K562 (cell line): Measurements from ENCODE around the gene VGLL4. TPM values are rescaled to one million over a fixed set of nuclear protein-coding genes. Genes with fewer than 3 reads are reported as not detected.

Experiments
- ATAC-seq: fragments of 200-7000 bp; cut with Tn5 transposase; 3 replicates; pipeline ENCODE4 v1.9.1; 2020; ENCODE audit warnings: moderate library complexity
- BruUV-seq: library from RNA; stranded (reverse); fragments of 400-500 nt; replicated peaks from 2 replicates; lab custom pipeline; 2021; lab: Mats Ljungman, UMichigan
- CTCF ChIA-PET: fragments of 300-600 bp; formaldehyde crosslinking; extraction: SDS; loops from one replicate; lab custom pipeline; 2021; ENCODE audit warnings: low intra/inter-chr PET ratio; lab: Yijun Ruan, JAX
- POLR2A ChIA-PET: fragments of 300-600, 350-650 bp; sonication (Branson Sonifier 250); formaldehyde crosslinking; extraction: SDS; loops from one replicate; lab custom pipeline; 2021; ENCODE audit warnings: antibody characterized with exemption, inconsistent platforms; lab: Yijun Ruan, JAX
- DNase-seq, 4 experiments: peaks; one replicate each; pipeline versions ENCODE4 v3.0.0 to v3.0.0-alpha.2; 2011 to 2018; ENCODE audit warnings: low spot score in 3 of 4, mixed read lengths in 3 of 4; ENCODE audit errors: extremely low read depth in 1 of 4
- FAIRE-seq: peaks from 2 replicates; lab custom pipeline; 2011; peaks lifted over from hg19 to GRCh38; lab: Jason Lieb, UNC
- H2AFZ ChIP-seq: 2 replicates; pipeline ENCODE4 v1.6.0; 2011; ENCODE audit warnings: low read depth, low read length, control low read depth, inconsistent platforms
- H3K27ac ChIP-seq: fragments of 200-600 bp; 3 replicates; pipeline ENCODE4 v1.8.0; 2011; ENCODE audit warnings: low read depth, mild to moderate bottlenecking, control low read depth, inconsistent platforms, low read length, moderate library complexity, mixed read lengths; ENCODE audit errors: extremely low read depth
- H3K27me3 ChIP-seq, 2 experiments: fragments of 300-600 bp in 1 of 2; 2 replicates in 1 of 2; 3 replicates in 1 of 2; pipeline versions ENCODE4 v1.6.0 to v1.8.0; 2011; ENCODE audit warnings: inconsistent platforms in 2 of 2, low read length in 2 of 2, mild to moderate bottlenecking in 1 of 2, mixed read lengths in 1 of 2, moderate library complexity in 1 of 2; ENCODE audit not compliant: control insufficient read depth in 2 of 2, insufficient read depth in 2 of 2
- H3K36me3 ChIP-seq: fragments of 300-600 bp; 3 replicates; pipeline ENCODE4 v1.8.0; 2011; ENCODE audit warnings: mild to moderate bottlenecking, low read length, inconsistent platforms; ENCODE audit not compliant: control insufficient read depth, insufficient read depth
- H3K4me1 ChIP-seq, 2 experiments: fragments of 200-600 bp in 1 of 2; replicated peaks in 1 of 2; 2 replicates in 1 of 2; 3 replicates in 1 of 2; pipeline versions ENCODE4 v1.5.1 to v1.8.0; 2011; ENCODE audit warnings: inconsistent platforms in 2 of 2, low read length in 2 of 2, mild to moderate bottlenecking in 1 of 2, mixed read lengths in 1 of 2, moderate library complexity in 1 of 2; ENCODE audit not compliant: control insufficient read depth in 2 of 2, insufficient read depth in 2 of 2
- H3K4me2 ChIP-seq: 2 replicates; pipeline ENCODE4 v1.6.1; 2011; ENCODE audit warnings: low read length, control low read depth, inconsistent platforms, mixed read lengths; ENCODE audit not compliant: insufficient read depth
- H3K4me3 ChIP-seq: fragments of 200-600 bp; sonication (generic), shearing (Covaris generic); 2 replicates; pipeline ENCODE4 v1.5.1; 2016; ENCODE audit warnings: control low read depth, inconsistent platforms
- H3K79me2 ChIP-seq: fragments of 200-600 bp; 3 replicates; pipeline ENCODE4 v1.8.0; 2011; ENCODE audit warnings: low read length, inconsistent platforms; ENCODE audit not compliant: control insufficient read depth, insufficient read depth
- H3K9ac ChIP-seq, 2 experiments: 2 replicates each; pipeline versions ENCODE4 v1.6.0 to v1.6.1; 2011; ENCODE audit warnings: low read depth in 2 of 2, low read length in 2 of 2, control low read depth in 1 of 2, inconsistent platforms in 1 of 2, mild to moderate bottlenecking in 1 of 2, mixed read lengths in 1 of 2; ENCODE audit not compliant: insufficient read depth in 1 of 2
- H3K9me1 ChIP-seq: one replicate; pipeline ENCODE4 v1.6.0; 2011; ENCODE audit warnings: inconsistent platforms, mild to moderate bottlenecking, low read length, moderate library complexity; ENCODE audit not compliant: control insufficient read depth, insufficient read depth
- H3K9me3 ChIP-seq: replicated peaks from 2 replicates; pipeline ENCODE4 v1.5.1; 2011; ENCODE audit warnings: low read depth, low read length, inconsistent platforms; ENCODE audit not compliant: control insufficient read depth, insufficient read depth
- H4K20me1 ChIP-seq: replicated peaks from 2 replicates; pipeline ENCODE4 v1.6.1; 2011; ENCODE audit warnings: low read length, inconsistent platforms, mixed read lengths; ENCODE audit not compliant: control insufficient read depth, insufficient read depth
- HMGXB4 ChIP-seq: sonication (generic); formaldehyde crosslinking; IDR thresholded peaks from 2 replicates; pipeline ENCODE4 v1.8.1; 2023; ENCODE audit warnings: mild to moderate bottlenecking, missing genetic modification reagents
- MAFF ChIP-seq: IDR thresholded peaks from 2 replicates; pipeline ENCODE4 v1.6.1; 2012; ENCODE audit warnings: low read length, improper control_type of control experiment
- NCOA1 ChIP-seq: fragments of 450-650 bp; IDR thresholded peaks from 2 replicates; pipeline ENCODE4 v1.6.1; 2016; ENCODE audit warnings: low read depth
- NFIC ChIP-seq: fragments of 450-650 bp; IDR thresholded peaks from 2 replicates; pipeline ENCODE4 v1.6.1; 2017; ENCODE audit warnings: mild to moderate bottlenecking, inconsistent platforms
- PML ChIP-seq: IDR thresholded peaks from 2 replicates; pipeline ENCODE4 v1.6.1; 2012; ENCODE audit warnings: low read length, inconsistent platforms
- RAD51 ChIP-seq: fragments of 450-650 bp; IDR thresholded peaks from 2 replicates; pipeline ENCODE4 v1.7.1; 2016; ENCODE audit warnings: low read depth, mild to moderate bottlenecking, borderline replicate concordance
- TRIM28 ChIP-seq: fragments of 450-650 bp; IDR thresholded peaks from 2 replicates; pipeline ENCODE4 v1.6.1; 2017
- ZKSCAN8 ChIP-seq: fragments of 200-800 bp; sonication (Bioruptor generic); IDR thresholded peaks from 2 replicates; pipeline ENCODE4 v1.6.1; 2016; ENCODE audit warnings: missing genetic modification characterization, missing compliant biosample characterization
- ZNF589 ChIP-seq: fragments of 200-800 bp; sonication (Bioruptor generic); IDR thresholded peaks from 2 replicates; pipeline ENCODE4 v1.6.1; 2016; ENCODE audit warnings: low read depth, missing genetic modification characterization, missing compliant biosample characterization
- ZNF740 ChIP-seq, 3 experiments: fragments of 200-800 bp in 1 of 3; sonication (Bioruptor generic) in 1 of 3; sonication (generic) in 1 of 3; formaldehyde crosslinking in 1 of 3; IDR thresholded peaks; 2 replicates each; pipeline versions ENCODE4 v1.6.1 to v1.8.0; 2016 to 2022; ENCODE audit warnings: mild to moderate bottlenecking in 2 of 3, missing compliant biosample characterization in 2 of 3, missing genetic modification characterization in 2 of 3, missing genetic modification reagents in 1 of 3
- ZZZ3 ChIP-seq: fragments of 450-650 bp; IDR thresholded peaks from 2 replicates; pipeline ENCODE4 v1.6.1; 2016; ENCODE audit warnings: antibody characterized with exemption, mild to moderate bottlenecking, moderate library complexity
- WGBS: fragments of 100-300 bp; shearing (Covaris generic); methylation state at CpG from one replicate; pipeline ENCODE4 v1.1.6; 2016; ENCODE audit warnings: low coverage, mixed read lengths; ENCODE audit not compliant: insufficient coverage; ENCODE audit errors: missing lambda C conversion rate; 5-methylcytosine and 5-hydroxymethylcytosine counted together
- in situ Hi-C: fragments of 300-500 bp; cut with MboI; formaldehyde crosslinking; loops from 4 replicates; pipeline ENCODE4 v1.15.0; 2018; ENCODE audit warnings: inconsistent platforms, mixed read lengths
- intact Hi-C: fragments of 100-400 bp; cut with micrococcal nuclease; formaldehyde crosslinking; loops from 2 replicates; pipeline ENCODE4 v1.14.2; 2022
- polyA plus RNA-seq, 8 experiments: library from polyadenylated mRNA; depleted of rRNA in 4 of 8; stranded (reverse) in 5 of 8; unstranded in 3 of 8; fragments of >200 nt; fragmentation: Nextera tagmentation in 2 of 8; fragmentation: Illumina TruSeq in 1 of 8; extraction: Ambion mirVana in 2 of 8; extraction: Trizol in 1 of 8; gene quantifications; 2 replicates each; pipeline versions ENCODE4 v1.2.1 to v1.2.3, GENCODE V29; 2011 to 2014; ENCODE audit warnings: inconsistent platforms in 1 of 8, missing spikeins in 1 of 8
- total RNA-seq, 7 experiments: library from RNA; depleted of rRNA in 6 of 7; stranded (reverse); fragments of >200 nt in 6 of 7; fragmentation: Illumina TruSeq in 2 of 7; extraction: Trizol in 2 of 7; gene quantifications; 2 replicates each; pipeline versions ENCODE4 v1.2.1 to v1.2.3, GENCODE V29; 2011 to 2021; ENCODE audit warnings: low replicate concordance in 1 of 7
- TF ChIP-seq, protein P1 (sequence below): fragments of 450-650 bp; IDR thresholded peaks from 2 replicates; pipeline ENCODE4 v1.6.1; 2014; ENCODE audit warnings: low read depth, mild to moderate bottlenecking, moderate library complexity, borderline replicate concordance
- TF ChIP-seq, protein P2 (sequence below): fragments of 200-800 bp; sonication (Bioruptor generic); IDR thresholded peaks from 2 replicates; pipeline ENCODE4 v1.6.1; 2017; ENCODE audit warnings: missing genetic modification characterization, missing compliant biosample characterization

The VGLL4 gene
- total and polyA plus RNA-seq, 9 of the 15 experiments (the other 6 are each of a cell fraction or from before 2014, with no cell fraction given): 0.27 to 10.9 (median 8.6) TPM

GRCh38 chr3:11691767-11692531 is 48.2 kb upstream of the VGLL4 start:
- intact Hi-C loops: no loop called here
- 0% methylated on average over 3 of the region's 3 CpGs for WGBS
- TF ChIP-seq ZKSCAN8 (no peak), ZNF740 (CRISPR knock-in tag; IDR thresholded peaks at IDR 0.05) (no peak), ZNF740 (tag; IDR thresholded peaks at IDR 0.05) (no peak), NCOA1 (no peak), ZZZ3 (no peak), PML (no peak), TRIM28 (no peak), ZNF589 (CRISPR knock-in tag) (no peak), NFIC (no peak), HMGXB4 (CRISPR knock-in tag) (no peak), MAFF (no peak), RAD51 (no peak)
- TF ChIP-seq, protein P1, sequence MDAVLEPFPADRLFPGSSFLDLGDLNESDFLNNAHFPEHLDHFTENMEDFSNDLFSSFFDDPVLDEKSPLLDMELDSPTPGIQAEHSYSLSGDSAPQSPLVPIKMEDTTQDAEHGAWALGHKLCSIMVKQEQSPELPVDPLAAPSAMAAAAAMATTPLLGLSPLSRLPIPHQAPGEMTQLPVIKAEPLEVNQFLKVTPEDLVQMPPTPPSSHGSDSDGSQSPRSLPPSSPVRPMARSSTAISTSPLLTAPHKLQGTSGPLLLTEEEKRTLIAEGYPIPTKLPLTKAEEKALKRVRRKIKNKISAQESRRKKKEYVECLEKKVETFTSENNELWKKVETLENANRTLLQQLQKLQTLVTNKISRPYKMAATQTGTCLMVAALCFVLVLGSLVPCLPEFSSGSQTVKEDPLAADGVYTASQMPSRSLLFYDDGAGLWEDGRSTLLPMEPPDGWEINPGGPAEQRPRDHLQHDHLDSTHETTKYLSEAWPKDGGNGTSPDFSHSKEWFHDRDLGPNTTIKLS: no peak
- TF ChIP-seq, protein P2, sequence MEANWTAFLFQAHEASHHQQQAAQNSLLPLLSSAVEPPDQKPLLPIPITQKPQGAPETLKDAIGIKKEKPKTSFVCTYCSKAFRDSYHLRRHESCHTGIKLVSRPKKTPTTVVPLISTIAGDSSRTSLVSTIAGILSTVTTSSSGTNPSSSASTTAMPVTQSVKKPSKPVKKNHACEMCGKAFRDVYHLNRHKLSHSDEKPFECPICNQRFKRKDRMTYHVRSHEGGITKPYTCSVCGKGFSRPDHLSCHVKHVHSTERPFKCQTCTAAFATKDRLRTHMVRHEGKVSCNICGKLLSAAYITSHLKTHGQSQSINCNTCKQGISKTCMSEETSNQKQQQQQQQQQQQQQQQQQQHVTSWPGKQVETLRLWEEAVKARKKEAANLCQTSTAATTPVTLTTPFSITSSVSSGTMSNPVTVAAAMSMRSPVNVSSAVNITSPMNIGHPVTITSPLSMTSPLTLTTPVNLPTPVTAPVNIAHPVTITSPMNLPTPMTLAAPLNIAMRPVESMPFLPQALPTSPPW (CRISPR knock-in tag): no peak

More at GRCh38 chr3:11691767-11692531, 48.2 kb upstream of the VGLL4 start:
- H3K4me1 ChIP-seq: no peaks in the 10 kb centered on the region
- POLR2A ChIA-PET: interaction anchor here (1.0 to 1.2 kb wide), 2 partner anchors 10 to 19 kb away, joined by 3 read pairs; no protein-coding TSS in a partner anchor
- H2AFZ ChIP-seq: no peak overlapping the region
- FAIRE-seq (no peak), DNase-seq (no peak), ATAC-seq (no peak)
- H3K4me3 ChIP-seq: no peak overlapping the region
- CTCF ChIA-PET: no interaction called here
- H3K36me3 ChIP-seq: no peaks in the 10 kb centered on the region
- peaks cover 19 to 30% of the 10 kb centered on the region in 2 experiments; a peak in 4 of 5 replicates for H3K27me3 ChIP-seq
- in situ Hi-C loops: no loop called here
- no peaks in the 10 kb centered on the region for H4K20me1 ChIP-seq
- no TSS peak for BruUV-seq
- H3K9ac ChIP-seq: no peak overlapping the region
- H3K4me2 ChIP-seq: no peak overlapping the region
- no peak overlapping the region for H3K27ac ChIP-seq
- H3K9me3 ChIP-seq: no peaks in the 10 kb centered on the region
- no peaks in the 10 kb centered on the region for H3K79me2 ChIP-seq
- no peaks in the 10 kb centered on the region for H3K9me1 ChIP-seq
